ENCODE results near the gene SHISA8.
"Not testable (repeated sequence)": the region's sequence is repeated elsewhere in the genome, so short reads cannot be mapped to it uniquely, and the experiment has no call there.

SHISA8 gene

GRCh38 chr22:41915035-41915785 is at the start of gene SHISA8:
SHISA8 (minus strand) TSS chr22:41915074; CDS start chr22:41914667, 407 bp downstream.
- DNase-seq (ENCODE audit: low spot score) = no peak

- DNase-seq (ENCODE audit: low spot score) = no peak
Observed at GRCh38 chr22:41964112-41964491, 49.2 kb upstream of the SHISA8 start.

GRCh38 chr22:41963453-41964111 is 48.7 kb upstream of the SHISA8 start:
- peak; percentile 80 for DNase-seq (ENCODE audit: low spot score)

- no peak for DNase-seq (ENCODE audit: low spot score)
Observed at GRCh38 chr22:41957941-41958556, 43.2 kb upstream of the SHISA8 start.

GRCh38 chr22:41952713-41953112 is 37.8 kb upstream of the SHISA8 start:
- no peak for DNase-seq (ENCODE audit: low spot score)

- peak; percentile 83 for DNase-seq (ENCODE audit: low spot score)
Observed at GRCh38 chr22:41951898-41952474, 37.1 kb upstream of the SHISA8 start, which contains the start of gene SMIM45. SMIM45 (plus strand) TSS chr22:41952150.

- DNase-seq (ENCODE audit: low spot score) = no peak
Observed at GRCh38 chr22:41949297-41949965, 34.6 kb upstream of the SHISA8 start.

- DNase-seq (ENCODE audit: low spot score) = not testable (repeated sequence)
Observed at GRCh38 chr22:41948928-41949296, 34.0 kb upstream of the SHISA8 start.

GRCh38 chr22:41948142-41948541 is 33.3 kb upstream of the SHISA8 start:
- no peak for DNase-seq (ENCODE audit: low spot score)

- no peak for DNase-seq (ENCODE audit: low spot score)
Observed at GRCh38 chr22:41947424-41948080, 32.7 kb upstream of the SHISA8 start.

GRCh38 chr22:41946629-41947423 is 32.0 kb upstream of the SHISA8 start, which contains the start of gene CENPM:
CENPM (minus strand) TSS chr22:41947152; CDS start chr22:41947076, 76 bp downstream.
- DNase-seq (ENCODE audit: low spot score) = peak; percentile 89

- no peak for DNase-seq (ENCODE audit: low spot score)
Observed at GRCh38 chr22:41943661-41944209, 28.9 kb upstream of the SHISA8 start.

GRCh38 chr22:41940832-41941765 is 26.2 kb upstream of the SHISA8 start:
- peak; percentile 81 for DNase-seq (ENCODE audit: low spot score)

GRCh38 chr22:41939981-41940831 is 25.3 kb upstream of the SHISA8 start:
- peak; percentile 63 for DNase-seq (ENCODE audit: low spot score)

GRCh38 chr22:41936894-41937169 is 22.0 kb upstream of the SHISA8 start:
- no peak for DNase-seq (ENCODE audit: low spot score)

- DNase-seq (ENCODE audit: low spot score) = no peak
Observed at GRCh38 chr22:41935509-41935908, 20.6 kb upstream of the SHISA8 start.

GRCh38 chr22:41935015-41935351 is 20.1 kb upstream of the SHISA8 start:
- DNase-seq (ENCODE audit: low spot score) = no peak

GRCh38 chr22:41934284-41935014 is 19.6 kb upstream of the SHISA8 start:
- DNase-seq (ENCODE audit: low spot score) = no peak

Measured in globus pallidus (tissue), 1 donor.